22Rv1 (cell line): ENCODE measurements around the gene IL1RN.

ENCODE experiments used
- ZFX ChIP-seq: fragments of 450-650 bp; IDR thresholded peaks from 2 replicates; pipeline ENCODE4 v1.6.1; 2017; ENCODE audit warnings: antibody characterized with exemption, borderline replicate concordance
- TF ChIP-seq, protein P1 (sequence below): fragments of 450-650 bp; IDR thresholded peaks from 2 replicates; pipeline ENCODE4 v1.5.1; 2017; ENCODE audit warnings: mild to moderate bottlenecking

DNA sequence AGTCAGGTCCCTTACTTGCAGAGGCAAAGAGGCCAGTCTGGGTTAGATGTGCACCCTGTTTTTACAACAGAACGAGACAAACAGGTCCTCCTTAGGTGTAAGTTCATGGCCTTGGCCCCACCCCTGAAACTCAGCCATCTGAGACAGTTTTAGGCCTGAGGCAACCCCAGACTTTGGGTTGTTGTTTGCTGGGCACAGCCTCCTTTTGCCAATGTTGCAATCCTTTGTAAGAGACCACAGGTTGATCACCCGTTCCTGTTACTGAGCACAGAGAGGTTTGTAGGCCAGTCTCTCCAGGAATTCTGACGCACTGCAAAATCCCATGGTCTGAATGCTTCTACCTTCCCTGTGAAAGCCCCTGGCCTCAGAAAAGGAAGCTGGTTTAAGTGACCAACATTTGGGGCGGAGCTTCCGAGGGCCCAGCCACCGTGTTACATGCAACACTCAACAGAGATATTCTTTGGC is 15.5 kb upstream of the IL1RN start:
- TF ChIP-seq, protein P1, sequence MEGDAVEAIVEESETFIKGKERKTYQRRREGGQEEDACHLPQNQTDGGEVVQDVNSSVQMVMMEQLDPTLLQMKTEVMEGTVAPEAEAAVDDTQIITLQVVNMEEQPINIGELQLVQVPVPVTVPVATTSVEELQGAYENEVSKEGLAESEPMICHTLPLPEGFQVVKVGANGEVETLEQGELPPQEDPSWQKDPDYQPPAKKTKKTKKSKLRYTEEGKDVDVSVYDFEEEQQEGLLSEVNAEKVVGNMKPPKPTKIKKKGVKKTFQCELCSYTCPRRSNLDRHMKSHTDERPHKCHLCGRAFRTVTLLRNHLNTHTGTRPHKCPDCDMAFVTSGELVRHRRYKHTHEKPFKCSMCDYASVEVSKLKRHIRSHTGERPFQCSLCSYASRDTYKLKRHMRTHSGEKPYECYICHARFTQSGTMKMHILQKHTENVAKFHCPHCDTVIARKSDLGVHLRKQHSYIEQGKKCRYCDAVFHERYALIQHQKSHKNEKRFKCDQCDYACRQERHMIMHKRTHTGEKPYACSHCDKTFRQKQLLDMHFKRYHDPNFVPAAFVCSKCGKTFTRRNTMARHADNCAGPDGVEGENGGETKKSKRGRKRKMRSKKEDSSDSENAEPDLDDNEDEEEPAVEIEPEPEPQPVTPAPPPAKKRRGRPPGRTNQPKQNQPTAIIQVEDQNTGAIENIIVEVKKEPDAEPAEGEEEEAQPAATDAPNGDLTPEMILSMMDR = no peak
- TF ChIP-seq ZFX = no peak
